ENCODE measurements around the gene PCED1B.

DNA sequence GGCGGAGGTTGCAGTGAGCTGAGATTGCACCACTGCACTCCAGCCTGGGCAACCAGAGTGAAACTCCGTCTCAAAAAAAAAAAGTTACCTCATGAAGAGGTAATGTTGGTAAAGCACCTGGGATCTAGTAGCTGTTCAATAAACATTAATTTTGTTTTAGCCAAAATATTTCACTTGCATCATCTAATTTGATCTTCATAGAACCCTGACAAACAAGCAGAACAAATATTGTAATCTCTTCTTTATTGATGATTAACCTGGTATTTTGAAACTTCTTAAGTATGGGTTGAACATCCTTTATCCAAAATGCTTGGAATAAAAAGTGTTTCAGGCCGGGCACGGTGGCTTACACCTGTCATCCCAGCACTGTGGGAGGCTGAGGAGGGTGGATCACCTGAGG is 149.4 kb downstream of the PCED1B start:
- TF ChIP-seq, protein P1, sequence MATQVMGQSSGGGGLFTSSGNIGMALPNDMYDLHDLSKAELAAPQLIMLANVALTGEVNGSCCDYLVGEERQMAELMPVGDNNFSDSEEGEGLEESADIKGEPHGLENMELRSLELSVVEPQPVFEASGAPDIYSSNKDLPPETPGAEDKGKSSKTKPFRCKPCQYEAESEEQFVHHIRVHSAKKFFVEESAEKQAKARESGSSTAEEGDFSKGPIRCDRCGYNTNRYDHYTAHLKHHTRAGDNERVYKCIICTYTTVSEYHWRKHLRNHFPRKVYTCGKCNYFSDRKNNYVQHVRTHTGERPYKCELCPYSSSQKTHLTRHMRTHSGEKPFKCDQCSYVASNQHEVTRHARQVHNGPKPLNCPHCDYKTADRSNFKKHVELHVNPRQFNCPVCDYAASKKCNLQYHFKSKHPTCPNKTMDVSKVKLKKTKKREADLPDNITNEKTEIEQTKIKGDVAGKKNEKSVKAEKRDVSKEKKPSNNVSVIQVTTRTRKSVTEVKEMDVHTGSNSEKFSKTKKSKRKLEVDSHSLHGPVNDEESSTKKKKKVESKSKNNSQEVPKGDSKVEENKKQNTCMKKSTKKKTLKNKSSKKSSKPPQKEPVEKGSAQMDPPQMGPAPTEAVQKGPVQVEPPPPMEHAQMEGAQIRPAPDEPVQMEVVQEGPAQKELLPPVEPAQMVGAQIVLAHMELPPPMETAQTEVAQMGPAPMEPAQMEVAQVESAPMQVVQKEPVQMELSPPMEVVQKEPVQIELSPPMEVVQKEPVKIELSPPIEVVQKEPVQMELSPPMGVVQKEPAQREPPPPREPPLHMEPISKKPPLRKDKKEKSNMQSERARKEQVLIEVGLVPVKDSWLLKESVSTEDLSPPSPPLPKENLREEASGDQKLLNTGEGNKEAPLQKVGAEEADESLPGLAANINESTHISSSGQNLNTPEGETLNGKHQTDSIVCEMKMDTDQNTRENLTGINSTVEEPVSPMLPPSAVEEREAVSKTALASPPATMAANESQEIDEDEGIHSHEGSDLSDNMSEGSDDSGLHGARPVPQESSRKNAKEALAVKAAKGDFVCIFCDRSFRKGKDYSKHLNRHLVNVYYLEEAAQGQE (IDR thresholded peaks at IDR 0.05; ENCODE audit: low read depth), result no peak
- TF ChIP-seq, protein P2, sequence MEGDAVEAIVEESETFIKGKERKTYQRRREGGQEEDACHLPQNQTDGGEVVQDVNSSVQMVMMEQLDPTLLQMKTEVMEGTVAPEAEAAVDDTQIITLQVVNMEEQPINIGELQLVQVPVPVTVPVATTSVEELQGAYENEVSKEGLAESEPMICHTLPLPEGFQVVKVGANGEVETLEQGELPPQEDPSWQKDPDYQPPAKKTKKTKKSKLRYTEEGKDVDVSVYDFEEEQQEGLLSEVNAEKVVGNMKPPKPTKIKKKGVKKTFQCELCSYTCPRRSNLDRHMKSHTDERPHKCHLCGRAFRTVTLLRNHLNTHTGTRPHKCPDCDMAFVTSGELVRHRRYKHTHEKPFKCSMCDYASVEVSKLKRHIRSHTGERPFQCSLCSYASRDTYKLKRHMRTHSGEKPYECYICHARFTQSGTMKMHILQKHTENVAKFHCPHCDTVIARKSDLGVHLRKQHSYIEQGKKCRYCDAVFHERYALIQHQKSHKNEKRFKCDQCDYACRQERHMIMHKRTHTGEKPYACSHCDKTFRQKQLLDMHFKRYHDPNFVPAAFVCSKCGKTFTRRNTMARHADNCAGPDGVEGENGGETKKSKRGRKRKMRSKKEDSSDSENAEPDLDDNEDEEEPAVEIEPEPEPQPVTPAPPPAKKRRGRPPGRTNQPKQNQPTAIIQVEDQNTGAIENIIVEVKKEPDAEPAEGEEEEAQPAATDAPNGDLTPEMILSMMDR (IDR thresholded peaks at IDR 0.05 in 2 of 3, conservative IDR thresholded peaks at IDR 0.05 in 1 of 3; ENCODE audit: borderline replicate concordance in 1 of 3, insufficient read depth in 1 of 3, low read depth in 2 of 3, low read length in 2 of 3), result no peak
- TF ChIP-seq SP1 (IDR thresholded peaks at IDR 0.05; ENCODE audit: low read depth) (no peak), EZH2phosphoT487 (IDR thresholded peaks at IDR 0.05; ENCODE audit: borderline replicate concordance) (no peak), TCF7L2 (IDR thresholded peaks at IDR 0.05; ENCODE audit: borderline replicate concordance, extremely low read depth, insufficient read depth, insufficient read length) (no peak), POLR2AphosphoS5 (IDR thresholded peaks at IDR 0.05; ENCODE audit: low read depth, low read length) (no peak), ZNF274 (IDR thresholded peaks at IDR 0.05; ENCODE audit: low read depth, low read length) (no peak), EZH2 (IDR thresholded peaks at IDR 0.05) (no peak)
- TF ChIP-seq, protein P3, sequence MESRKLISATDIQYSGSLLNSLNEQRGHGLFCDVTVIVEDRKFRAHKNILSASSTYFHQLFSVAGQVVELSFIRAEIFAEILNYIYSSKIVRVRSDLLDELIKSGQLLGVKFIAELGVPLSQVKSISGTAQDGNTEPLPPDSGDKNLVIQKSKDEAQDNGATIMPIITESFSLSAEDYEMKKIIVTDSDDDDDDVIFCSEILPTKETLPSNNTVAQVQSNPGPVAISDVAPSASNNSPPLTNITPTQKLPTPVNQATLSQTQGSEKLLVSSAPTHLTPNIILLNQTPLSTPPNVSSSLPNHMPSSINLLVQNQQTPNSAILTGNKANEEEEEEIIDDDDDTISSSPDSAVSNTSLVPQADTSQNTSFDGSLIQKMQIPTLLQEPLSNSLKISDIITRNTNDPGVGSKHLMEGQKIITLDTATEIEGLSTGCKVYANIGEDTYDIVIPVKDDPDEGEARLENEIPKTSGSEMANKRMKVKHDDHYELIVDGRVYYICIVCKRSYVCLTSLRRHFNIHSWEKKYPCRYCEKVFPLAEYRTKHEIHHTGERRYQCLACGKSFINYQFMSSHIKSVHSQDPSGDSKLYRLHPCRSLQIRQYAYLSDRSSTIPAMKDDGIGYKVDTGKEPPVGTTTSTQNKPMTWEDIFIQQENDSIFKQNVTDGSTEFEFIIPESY (IDR thresholded peaks at IDR 0.05; ENCODE audit: extremely low read depth, insufficient replicate concordance, low read length), result no peak

All from HCT116 (cell line).